Effector CD4-positive, alpha-beta T cell (primary cell): ENCODE data around the gene VAMP1.
A peak's percentile ranks its signal among the peaks of the same experiment; 100 is the strongest.

ENCODE experiments used
- DNase-seq: peaks from one replicate; pipeline ENCODE4 v3.0.0-alpha.2; 2020

The VAMP1 gene

DNA sequence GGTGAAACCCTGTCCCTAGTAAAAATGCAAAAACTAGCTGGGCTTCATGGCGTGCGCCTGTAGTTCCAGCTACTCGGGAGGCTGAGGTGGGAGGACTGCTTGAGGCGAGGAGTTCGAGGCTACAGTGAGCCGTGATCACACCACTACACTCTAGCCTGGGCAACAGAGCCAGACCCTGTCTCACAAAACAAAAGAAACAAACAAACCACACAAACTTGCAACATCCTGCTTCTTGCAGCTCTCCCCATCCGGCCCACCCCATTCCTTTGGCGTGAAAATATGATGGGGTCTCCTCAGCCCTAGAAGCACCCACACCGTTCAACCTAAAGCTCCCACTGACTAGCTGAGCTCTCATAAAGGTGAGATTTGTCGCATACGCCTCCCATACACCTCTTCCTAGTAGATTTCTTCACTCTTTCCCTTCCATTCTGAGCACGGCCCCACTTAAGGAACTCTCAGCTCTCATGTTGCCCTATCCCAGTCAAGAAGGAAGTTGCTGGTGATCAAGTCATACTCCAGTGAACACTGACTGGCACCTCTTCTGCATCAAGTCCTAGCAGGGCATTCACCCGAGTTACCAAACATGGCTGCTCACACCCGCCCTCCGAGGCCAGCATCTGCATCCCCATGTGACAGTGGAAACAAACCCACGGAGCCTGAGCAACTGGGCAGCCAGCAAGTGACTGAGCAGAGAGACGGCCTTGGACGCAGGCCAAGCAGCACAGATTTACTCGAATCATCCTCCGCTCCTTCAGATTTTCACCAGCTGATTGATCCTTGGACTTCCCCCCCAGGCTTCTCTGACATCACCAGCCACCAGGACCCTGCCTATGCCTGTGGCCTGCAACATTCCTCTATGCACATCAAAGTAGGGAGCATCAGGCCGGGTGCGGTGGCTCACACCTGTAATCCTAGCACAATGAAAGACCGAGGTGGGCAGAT is 44.6 kb downstream of the VAMP1 start:
- no peak for DNase-seq

DNA sequence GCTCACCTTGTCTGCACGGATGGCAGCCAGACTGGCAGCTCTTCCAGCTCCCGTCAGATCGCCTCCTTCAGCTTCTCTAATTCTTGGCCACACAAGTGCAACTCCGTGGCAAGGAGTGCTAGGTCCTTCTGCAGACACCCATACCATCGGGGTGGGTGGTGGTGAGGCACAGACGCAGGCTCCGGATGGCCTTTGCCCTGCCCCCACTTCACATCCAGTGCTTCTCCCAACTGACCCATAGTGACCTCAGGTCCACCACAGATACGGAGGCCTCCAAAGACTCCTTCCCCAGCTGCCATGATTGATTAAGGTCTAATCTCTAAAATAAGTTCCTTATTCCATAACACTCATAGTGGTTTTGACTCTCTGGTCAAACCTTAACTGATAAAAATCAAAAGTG is 45.6 kb downstream of the VAMP1 start:
- DNase-seq = no peak

DNA sequence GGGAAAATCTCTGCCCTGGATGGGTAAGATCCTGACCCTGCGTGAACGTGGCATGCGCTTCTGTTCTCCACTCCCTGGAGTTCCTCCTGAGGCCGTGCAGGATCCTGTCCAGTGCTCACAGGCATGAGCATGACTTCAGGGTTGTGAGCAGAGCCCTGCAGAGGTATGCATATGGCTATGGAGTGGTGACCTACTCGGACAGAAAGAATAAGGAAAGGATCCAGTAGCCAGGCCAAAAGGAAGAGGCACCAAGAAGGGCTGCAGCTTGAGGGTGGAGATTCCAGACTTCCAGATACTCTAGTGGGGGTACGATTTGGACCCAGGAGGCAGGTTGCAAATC is 46.5 kb downstream of the VAMP1 start:
- DNase-seq = no peak

DNA sequence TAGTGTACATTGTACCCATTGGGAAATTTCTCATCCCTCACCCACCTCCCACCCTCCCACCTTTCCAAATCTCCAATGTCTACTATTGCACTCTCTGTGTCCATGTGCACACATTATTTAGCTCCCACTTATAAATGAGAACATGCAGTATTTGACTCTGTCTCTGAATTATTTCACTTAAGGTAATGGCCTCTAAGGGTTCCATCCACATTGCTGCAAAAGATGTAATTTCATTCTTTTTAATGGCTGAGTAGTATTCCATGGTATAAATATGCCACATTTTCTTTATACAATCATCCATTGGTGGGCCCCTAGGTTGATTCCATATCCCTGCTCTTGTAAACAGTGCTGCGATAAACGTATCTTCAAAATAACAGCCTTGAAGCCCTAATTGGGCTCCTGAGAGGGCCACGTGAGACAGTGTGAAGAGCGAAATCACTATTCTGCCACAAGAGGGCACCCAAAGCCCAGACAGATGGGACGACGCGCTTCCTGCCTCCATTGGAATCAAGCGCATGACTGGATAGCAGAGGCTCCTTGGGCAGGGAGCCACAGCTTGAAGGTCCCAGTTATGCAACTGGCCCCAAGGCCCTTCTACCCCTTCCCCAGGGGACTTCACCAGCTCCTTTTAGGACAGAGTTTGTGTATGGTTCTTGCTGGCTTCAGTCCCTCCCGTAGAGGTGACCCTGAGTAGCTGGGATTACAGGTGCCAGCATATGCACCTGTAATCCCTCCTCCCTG is 47.0 kb downstream of the VAMP1 start:
- DNase-seq = peak; percentile 71

DNA sequence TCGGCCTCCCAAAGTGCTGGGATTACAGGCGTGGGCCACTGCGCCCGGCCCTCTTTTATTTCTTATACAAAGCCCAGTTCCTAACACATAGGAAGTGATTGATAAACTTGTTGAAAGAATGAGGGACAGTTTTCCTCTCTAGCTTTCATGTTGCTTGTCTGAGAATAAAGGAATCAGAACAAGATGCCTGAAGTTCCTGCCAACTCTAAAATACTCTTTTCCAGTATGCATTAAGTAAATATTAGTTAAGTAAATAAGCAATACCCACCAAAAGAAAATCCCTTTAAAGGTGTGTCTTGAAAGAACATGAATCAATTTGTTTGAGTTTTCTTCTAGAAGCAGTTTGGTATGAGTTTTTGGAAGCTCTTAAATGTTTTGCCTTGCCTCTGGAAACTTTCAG is 50.1 kb downstream of the VAMP1 start:
- no peak for DNase-seq

DNA sequence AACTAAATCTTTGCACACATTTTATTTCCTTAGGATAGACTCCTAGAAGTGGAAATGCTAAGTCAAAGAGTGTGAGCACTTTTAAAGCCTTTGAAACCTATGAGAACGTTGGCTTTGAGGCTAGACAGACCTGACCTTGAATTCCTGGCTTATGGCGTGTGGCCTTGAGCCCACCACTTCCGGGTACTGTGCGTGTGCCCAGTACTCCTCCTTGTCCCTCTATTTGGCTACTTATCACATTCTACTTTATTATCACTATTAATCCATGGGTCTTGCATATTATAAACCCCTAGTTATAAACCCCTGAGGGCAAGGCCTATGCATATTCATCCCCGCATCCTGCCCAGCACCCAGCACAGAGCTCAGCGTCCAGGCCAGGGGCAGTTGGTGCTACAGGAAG is 51.7 kb downstream of the VAMP1 start:
- DNase-seq = no peak

DNA sequence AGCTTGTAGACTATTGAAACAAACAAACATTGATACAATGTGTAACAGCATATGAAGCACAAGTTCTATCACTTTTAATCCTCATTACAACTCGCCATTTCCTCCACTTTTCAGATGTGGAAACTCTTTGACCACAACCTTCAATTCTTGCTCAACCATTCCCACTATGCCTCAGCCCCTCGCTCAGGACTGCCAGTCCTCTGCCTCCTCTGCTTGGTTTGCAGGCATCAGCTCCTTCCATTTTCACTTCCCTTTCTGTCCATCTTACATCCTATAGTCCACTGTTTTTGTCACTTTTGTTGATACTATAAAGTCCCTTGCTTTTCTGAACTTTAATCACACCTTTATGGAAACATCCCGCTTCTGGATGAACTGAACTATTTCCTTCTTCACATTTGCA is 53.9 kb downstream of the VAMP1 start:
- no peak for DNase-seq
